Stimulated activated CD8-positive, alpha-beta memory T cell treated with anti-CD3 and anti-CD28 coated beads, Interleukin-12 subunit alpha, Interleukin-12 subunit beta, amount 100 ng/mL, for 4 hours (primary cell): ENCODE data around the gene CACNG3.
"Not testable (repeated sequence)": the region's sequence is repeated elsewhere in the genome, so short reads cannot be mapped to it uniquely, and the experiment has no call there.

ENCODE experiments used
- DNase-seq: peaks from one replicate; pipeline ENCODE4 v3.0.0-alpha.2; 2020; ENCODE audit warnings: low read depth

Gene CACNG3

GRCh38 chr16:24255456-24256371 lies at the start of gene CACNG3:
Gene CACNG3 (plus strand): TSS chr16:24256335. CDS start chr16:24256755, 420 bp downstream.
- no peak for DNase-seq

GRCh38 chr16:24206926-24207325 lies 49.2 kb upstream of the CACNG3 start:
- no peak for DNase-seq

GRCh38 chr16:24208710-24209109 lies 47.4 kb upstream of the CACNG3 start:
- no peak for DNase-seq

GRCh38 chr16:24214992-24215391 lies 41.1 kb upstream of the CACNG3 start:
- DNase-seq = no peak

- DNase-seq = no peak
Observed at GRCh38 chr16:24216961-24217360, 39.2 kb upstream of the CACNG3 start.

GRCh38 chr16:24217461-24217860 lies 38.7 kb upstream of the CACNG3 start:
- no peak for DNase-seq

GRCh38 chr16:24218299-24218698 lies 37.8 kb upstream of the CACNG3 start:
- no peak for DNase-seq

GRCh38 chr16:24221219-24221618 lies 34.9 kb upstream of the CACNG3 start:
- DNase-seq = no peak

- DNase-seq = no peak
Observed at GRCh38 chr16:24228514-24228913, 27.6 kb upstream of the CACNG3 start.

GRCh38 chr16:24232936-24233335 lies 23.2 kb upstream of the CACNG3 start:
- no peak for DNase-seq

- DNase-seq = no peak
Observed at GRCh38 chr16:24234737-24235136, 21.4 kb upstream of the CACNG3 start.

GRCh38 chr16:24235806-24236205 lies 20.3 kb upstream of the CACNG3 start:
- no peak for DNase-seq

- DNase-seq = not testable (repeated sequence)
Observed at GRCh38 chr16:24238846-24239245, 17.3 kb upstream of the CACNG3 start.

- no peak for DNase-seq
Observed at GRCh38 chr16:24246911-24247607, 9.1 kb upstream of the CACNG3 start.

GRCh38 chr16:24253192-24253591 lies 2.9 kb upstream of the CACNG3 start:
- no peak for DNase-seq

GRCh38 chr16:24257958-24258357 lies 1.8 kb downstream of the CACNG3 start:
- no peak for DNase-seq

GRCh38 chr16:24258791-24259190 lies 2.7 kb downstream of the CACNG3 start:
- DNase-seq = no peak

GRCh38 chr16:24262816-24263215 lies 6.7 kb downstream of the CACNG3 start:
- no peak for DNase-seq

- no peak for DNase-seq
Observed at GRCh38 chr16:24270721-24271442, 14.7 kb downstream of the CACNG3 start.

GRCh38 chr16:24272379-24272778 lies 16.2 kb downstream of the CACNG3 start:
- DNase-seq = no peak

- DNase-seq = no peak
Observed at GRCh38 chr16:24273508-24274182, 17.5 kb downstream of the CACNG3 start.

GRCh38 chr16:24275413-24275812 lies 19.3 kb downstream of the CACNG3 start:
- DNase-seq = no peak
